Measurements from ENCODE around the gene PLA2G4C.

- no peak for TF ChIP-seq CTCF (IDR thresholded peaks at IDR 0.05; ENCODE audit: low read depth, low read length, poor library complexity, severe bottlenecking)
- no peak for TF ChIP-seq EZH2phosphoT487 (IDR thresholded peaks at IDR 0.05; ENCODE audit: borderline replicate concordance, low read length)
These were observed 7.5 kb upstream of the PLA2G4C start for GRCh38 chr19:48118131-48118517.
